IMR-90 (cell line): Measurements from ENCODE around the gene MAZ. TPM values are rescaled to one million over a fixed set of nuclear protein-coding genes. Genes with fewer than 3 reads are reported as not detected.
"Not testable (repeated sequence)": the region's sequence is repeated elsewhere in the genome, so short reads cannot be mapped to it uniquely, and the experiment has no call there.

Experiments
- ATAC-seq: fragments of 200-7000 bp; cut with Tn5 transposase; 2 replicates; pipeline ENCODE4 v1.9.1; 2020; ENCODE audit warnings: low read depth, mild to moderate bottlenecking, moderate library complexity
- BruUV-seq: library from RNA; stranded (reverse); fragments of 400-500 nt; replicated peaks from 2 replicates; lab custom pipeline; 2021; lab: Mats Ljungman, UMichigan
- CTCF ChIA-PET: fragments of 300-600 bp; formaldehyde crosslinking; extraction: SDS; loops from one replicate; lab custom pipeline; 2021; ENCODE audit warnings: antibody characterized with exemption; lab: Yijun Ruan, JAX
- POLR2A ChIA-PET: fragments of 300-600 bp; sonication (Branson Sonifier 250); formaldehyde crosslinking; loops from one replicate; lab custom pipeline; 2022; ENCODE audit warnings: antibody characterized with exemption; ENCODE audit not compliant: unreplicated experiment; lab: Charles Lee
- DNase-seq: peaks from one replicate; pipeline ENCODE4 v3.0.0; 2013
- H2AFZ ChIP-seq: replicated peaks from 2 replicates; pipeline ENCODE3; 2013; ENCODE audit warnings: low read length, mild to moderate bottlenecking; ENCODE audit not compliant: poor library complexity
- H2AK5ac ChIP-seq: 2 replicates; pipeline ENCODE4 v1.6.1; 2013; ENCODE audit warnings: low read depth, low read length, inconsistent platforms
- H2AK9ac ChIP-seq: replicated peaks from 2 replicates; pipeline ENCODE3; 2013; ENCODE audit warnings: mild to moderate bottlenecking, low read depth, low read length, moderate library complexity; ENCODE audit not compliant: poor library complexity
- H2BK120ac ChIP-seq: 2 replicates; pipeline ENCODE4 v1.6.1; 2013; ENCODE audit warnings: low read depth, low read length, inconsistent platforms
- H2BK15ac ChIP-seq: 3 replicates; pipeline ENCODE4 v1.6.1; 2013; ENCODE audit warnings: low read depth, low read length, inconsistent platforms
- H2BK20ac ChIP-seq: 2 replicates; pipeline ENCODE4 v1.6.1; 2013; ENCODE audit warnings: low read depth, mild to moderate bottlenecking, inconsistent platforms, low read length, moderate library complexity
- H2BK5ac ChIP-seq: 2 replicates; pipeline ENCODE4 v1.6.1; 2013; ENCODE audit warnings: mild to moderate bottlenecking, low read depth, low read length, inconsistent platforms; ENCODE audit not compliant: poor library complexity, severe bottlenecking
- H3K14ac ChIP-seq: replicated peaks from 2 replicates; pipeline ENCODE4 v1.6.1; 2013; ENCODE audit warnings: low read depth, low read length, inconsistent platforms
- H3K18ac ChIP-seq: 2 replicates; pipeline ENCODE4 v1.6.1; 2013; ENCODE audit warnings: low read depth, low read length, control low read depth
- H3K23ac ChIP-seq: 2 replicates; pipeline ENCODE4 v1.6.1; 2013; ENCODE audit warnings: low read depth, low read length, inconsistent platforms
- H3K27ac ChIP-seq: 2 replicates; pipeline ENCODE4 v1.5.1; 2013; ENCODE audit warnings: mild to moderate bottlenecking, control low read depth, low read length; ENCODE audit not compliant: insufficient read depth
- H3K27me3 ChIP-seq: 2 replicates; pipeline ENCODE4 v1.6.1; 2013; ENCODE audit warnings: low read length; ENCODE audit not compliant: control insufficient read depth, insufficient read depth
- H3K36me3 ChIP-seq: 2 replicates; pipeline ENCODE4 v1.6.1; 2013; ENCODE audit warnings: low read length, mixed read lengths; ENCODE audit not compliant: control insufficient read depth, insufficient read depth
- H3K4ac ChIP-seq: 2 replicates; pipeline ENCODE4 v1.6.1; 2013; ENCODE audit warnings: low read depth, low read length, inconsistent platforms
- H3K4me1 ChIP-seq: 2 replicates; pipeline ENCODE4 v1.6.1; 2013; ENCODE audit warnings: low read length, mixed read lengths; ENCODE audit not compliant: control insufficient read depth, insufficient read depth
- H3K4me2 ChIP-seq: 2 replicates; pipeline ENCODE4 v1.6.1; 2013; ENCODE audit warnings: low read depth, mild to moderate bottlenecking, control low read depth, low read length, moderate library complexity
- H3K4me3 ChIP-seq: 2 replicates; pipeline ENCODE4 v1.5.1; 2013; ENCODE audit warnings: low read depth, mild to moderate bottlenecking, control low read depth, low read length, moderate library complexity; ENCODE audit not compliant: insufficient read depth
- H3K56ac ChIP-seq: 2 replicates; pipeline ENCODE4 v1.6.1; 2013; ENCODE audit warnings: low read length, inconsistent platforms; ENCODE audit not compliant: insufficient read depth; ENCODE audit errors: extremely low read depth
- H3K79me1 ChIP-seq, 2 experiments: 2 replicates each; pipeline ENCODE4 v1.6.1; 2013; ENCODE audit warnings: low read length in 2 of 2, inconsistent platforms in 1 of 2, low read depth in 1 of 2
- H3K9ac ChIP-seq: 2 replicates; pipeline ENCODE4 v1.6.1; 2013; ENCODE audit warnings: low read depth, low read length, control low read depth
- H3K9me1 ChIP-seq: 2 replicates; pipeline ENCODE4 v1.6.1; 2013; ENCODE audit warnings: low read length, inconsistent platforms; ENCODE audit not compliant: insufficient read depth
- H3K9me3 ChIP-seq: 2 replicates; pipeline ENCODE4 v1.6.1; 2013; ENCODE audit warnings: low read length; ENCODE audit not compliant: control insufficient read depth, insufficient read depth
- H4K20me1 ChIP-seq: 2 replicates; pipeline ENCODE4 v1.6.1; 2013; ENCODE audit warnings: low read length, inconsistent platforms; ENCODE audit not compliant: insufficient read depth
- H4K5ac ChIP-seq: 2 replicates; pipeline ENCODE4 v1.6.1; 2013; ENCODE audit warnings: mild to moderate bottlenecking, low read depth, low read length, control low read depth
- H4K8ac ChIP-seq, 2 experiments: 2 replicates each; pipeline ENCODE4 v1.6.1; 2013; ENCODE audit warnings: low read depth in 2 of 2, low read length in 2 of 2, control low read depth in 1 of 2, inconsistent platforms in 1 of 2
- H4K91ac ChIP-seq: 2 replicates; pipeline ENCODE4 v1.6.1; 2013; ENCODE audit warnings: low read depth, low read length, inconsistent platforms; ENCODE audit not compliant: insufficient read depth
- BHLHE40 ChIP-seq: fragments of 150-350 bp; IDR thresholded peaks from 2 replicates; pipeline ENCODE4 v1.6.1; 2016; ENCODE audit warnings: mild to moderate bottlenecking, low read depth, low read length
- FOS ChIP-seq: fragments of 150-350 bp; IDR thresholded peaks from 2 replicates; pipeline ENCODE4 v1.6.1; 2016; ENCODE audit warnings: low read depth, low read length
- MAFK ChIP-seq: IDR thresholded peaks from 2 replicates; pipeline ENCODE4 v1.6.1; 2012; ENCODE audit warnings: low read depth, low read length, improper control_type of control experiment
- MAZ ChIP-seq: IDR thresholded peaks from 2 replicates; pipeline ENCODE4 v1.6.1; 2012; ENCODE audit warnings: low read depth, mild to moderate bottlenecking, low read length, improper control_type of control experiment, moderate library complexity, borderline replicate concordance
- POLR2A ChIP-seq: IDR thresholded peaks from 2 replicates; pipeline ENCODE4 v1.6.1; 2012; ENCODE audit warnings: mild to moderate bottlenecking, low read depth, low read length
- RCOR1 ChIP-seq: IDR thresholded peaks from 2 replicates; pipeline ENCODE4 v1.6.1; 2012; ENCODE audit warnings: mild to moderate bottlenecking, low read length, improper control_type of control experiment; ENCODE audit not compliant: insufficient replicate concordance
- SMC3 ChIP-seq: fragments of 150-350 bp; IDR thresholded peaks from 2 replicates; pipeline ENCODE4 v1.6.1; 2016; ENCODE audit warnings: low read depth, mild to moderate bottlenecking, antibody characterized with exemption, low read length, moderate library complexity
- USF2 ChIP-seq: fragments of 150-350 bp; IDR thresholded peaks from 2 replicates; pipeline ENCODE4 v1.6.1; 2017; ENCODE audit warnings: mild to moderate bottlenecking, antibody characterized with exemption, low read length, low read depth
- WGBS, 2 experiments: methylation state at CpG; one replicate each; pipeline versions ENCODE4 v1.1.5 to v1.1.7; 2013; ENCODE audit warnings: missing lambda C conversion rate in 2 of 2; ENCODE audit not compliant: insufficient read length in 1 of 2; ENCODE audit errors: extremely low coverage in 2 of 2; 5-methylcytosine and 5-hydroxymethylcytosine counted together
- dilution Hi-C: fragments of 300-500 bp; cut with HindIII; formaldehyde crosslinking; loops from one replicate; pipeline ENCODE4 v1.14.3; 2018; ENCODE audit warnings: low sequenced_read_pairs; ENCODE audit not compliant: unreplicated experiment
- in situ Hi-C: fragments of 300-500 bp; cut with MboI; formaldehyde crosslinking; loops from 3 replicates; pipeline ENCODE4 v1.14.3; 2019; ENCODE audit warnings: low sequenced_read_pairs, inconsistent platforms, mixed read lengths
- intact Hi-C: fragments of 100-400 bp; cut with micrococcal nuclease; formaldehyde crosslinking; loops from 2 replicates; pipeline ENCODE4 v1.10.0; 2022
- polyA plus RNA-seq, 3 experiments: library from polyadenylated mRNA; depleted of rRNA; stranded (reverse); fragments of >200 nt; gene quantifications; 2 replicates each; pipeline ENCODE4 v1.2.3, GENCODE V29; 2012; ENCODE audit warnings: low replicate concordance in 1 of 3
- total RNA-seq: library from RNA; depleted of rRNA; stranded (reverse); fragments of >200 nt; gene quantifications from 2 replicates; pipeline ENCODE4 v1.2.3, GENCODE V29; 2012

The MAZ gene
- total and polyA plus RNA-seq, 2 of the 4 experiments (the other 2 are of a cell fraction), result 113 to 138 TPM

- Histone ChIP-seq H3K4me2 (no peak overlapping the region), H2BK120ac (no peak overlapping the region), H3K14ac (no peak overlapping the region), H4K5ac (no peak overlapping the region), H3K9ac (no peak overlapping the region), H3K4me1 (peaks cover 1% of the 10 kb centered on the region; the same call in 1 of the 2 replicates), H2BK20ac (no peak overlapping the region), H3K56ac (no peak overlapping the region), H3K9me1 (no peaks in the 10 kb centered on the region), H2AFZ (no peak overlapping the region), H4K91ac (no peak overlapping the region), H3K4ac (no peak overlapping the region), H3K36me3 (no peaks in the 10 kb centered on the region), H4K20me1 (no peaks in the 10 kb centered on the region), H3K79me1 (no peaks in the 10 kb centered on the region), H2BK5ac (no peak overlapping the region), H2BK15ac (no peak overlapping the region), H4K8ac (no peak overlapping the region), H3K4me3 (no peak overlapping the region), H3K23ac (no peak overlapping the region), H3K9me3 (no peaks in the 10 kb centered on the region), H2AK9ac (no peak overlapping the region), H2AK5ac (no peak overlapping the region), H3K27ac (no peak overlapping the region), H3K27me3 (peaks cover 38% of the 10 kb centered on the region), H3K18ac (no peak overlapping the region)
- ChIA-PET POLR2A (no interaction called here), CTCF (no interaction called here)
- BruUV-seq, result no TSS peak
- dilution Hi-C loops (no loop called here), in situ Hi-C loops (no loop called here), intact Hi-C loops (no loop called here)
- TF ChIP-seq MAFK (no peak), BHLHE40 (no peak), RCOR1 (no peak), POLR2A (no peak), USF2 (no peak), MAZ (no peak), FOS (no peak), SMC3 (no peak)
- no peak for DNase-seq
- WGBS, 2 experiments, result 48% methylated on average over 6 of the region's 10 CpGs; no CpG with 5 or more reads in 1 of the 2 experiments
- ATAC-seq, result no peak
These were observed 26.9 kb upstream of the MAZ start for GRCh38 chr16:29779474-29779873.

GRCh38 chr16:29783094-29783953, 23.0 kb upstream of the MAZ start:
- H3K56ac ChIP-seq, H2BK15ac ChIP-seq, H4K8ac ChIP-seq, POLR2A ChIA-PET, DNase-seq, H3K4ac ChIP-seq, H3K79me1 ChIP-seq, dilution Hi-C loops, H3K36me3 ChIP-seq, ATAC-seq, H4K20me1 ChIP-seq, H3K4me1 ChIP-seq, H2AK9ac ChIP-seq, H3K27ac ChIP-seq, H3K9ac ChIP-seq, H2BK5ac ChIP-seq, H3K4me2 ChIP-seq, CTCF ChIA-PET, H4K91ac ChIP-seq, in situ Hi-C loops, H2AFZ ChIP-seq, H3K18ac ChIP-seq, H3K4me3 ChIP-seq, H3K23ac ChIP-seq, H2AK5ac ChIP-seq, H3K14ac ChIP-seq, H3K9me3 ChIP-seq, H3K9me1 ChIP-seq, BruUV-seq, H2BK20ac ChIP-seq, H4K5ac ChIP-seq, H2BK120ac ChIP-seq: not testable (repeated sequence)
- intact Hi-C loops, result loop anchor here (10.0 kb wide), 1 partner anchor 49 kb away; no protein-coding TSS in a partner anchor
- H3K27me3 ChIP-seq, result peaks cover 33% of the 10 kb centered on the region
- WGBS, 2 experiments, result no CpG with 5 or more reads among the region's 13 CpGs
